ENCODE measurements around the gene TFEC.
"Not testable (repeated sequence)": the region's sequence is repeated elsewhere in the genome, so short reads cannot be mapped to it uniquely, and the experiment has no call there.

TFEC gene

GRCh38 chr7:115933471-115933870 is 97.1 kb downstream of the TFEC start:
- Histone ChIP-seq H3K27ac (no peak overlapping the region), H3K4me3 (no peak overlapping the region)
- TF ChIP-seq CTCF (IDR thresholded peaks at IDR 0.05): no peak
- no peak for DNase-seq (ENCODE audit: low spot score)

GRCh38 chr7:115932880-115933279 is 97.7 kb downstream of the TFEC start:
- no peak for TF ChIP-seq CTCF (IDR thresholded peaks at IDR 0.05)
- H3K4me3 ChIP-seq: no peak overlapping the region
- DNase-seq (ENCODE audit: low spot score): no peak
- no peak overlapping the region for H3K27ac ChIP-seq

- H3K4me3 ChIP-seq; DNase-seq (ENCODE audit: low spot score); H3K27ac ChIP-seq: not testable (repeated sequence)
Observed at GRCh38 chr7:115930184-115930583, 100.4 kb downstream of the TFEC start.

GRCh38 chr7:115929736-115930135 is 100.8 kb downstream of the TFEC start:
- not testable (repeated sequence) for H3K27ac ChIP-seq, H3K4me3 ChIP-seq

GRCh38 chr7:115924411-115924810 is 106.2 kb downstream of the TFEC start:
- Histone ChIP-seq H3K27ac (no peak overlapping the region), H3K4me3 (no peak overlapping the region)
- DNase-seq (ENCODE audit: low spot score): no peak
- TF ChIP-seq CTCF (IDR thresholded peaks at IDR 0.05): no peak

More at GRCh38 chr7:115929736-115930135, 100.8 kb downstream of the TFEC start:
- DNase-seq (ENCODE audit: low spot score): not testable (repeated sequence)

- no peak overlapping the region for H3K4me3 ChIP-seq
- no peak for DNase-seq (ENCODE audit: low spot score)
- no peak overlapping the region for H3K27ac ChIP-seq
- no peak for TF ChIP-seq CTCF (IDR thresholded peaks at IDR 0.05)
Observed at GRCh38 chr7:115920367-115920766, 110.2 kb downstream of the TFEC start.

- no peak for DNase-seq (ENCODE audit: low spot score)
- no peak for TF ChIP-seq CTCF (IDR thresholded peaks at IDR 0.05)
- H3K4me3 ChIP-seq: no peak overlapping the region
- no peak overlapping the region for H3K27ac ChIP-seq
Observed at GRCh38 chr7:115914951-115915350, 115.6 kb downstream of the TFEC start.

GRCh38 chr7:115911465-115911864 is 119.1 kb downstream of the TFEC start:
- H3K27ac ChIP-seq: no peak overlapping the region
- TF ChIP-seq CTCF (IDR thresholded peaks at IDR 0.05): no peak

More at GRCh38 chr7:115911465-115911864, 119.1 kb downstream of the TFEC start:
- DNase-seq (ENCODE audit: low spot score): no peak
- no peak overlapping the region for H3K4me3 ChIP-seq

Measured in coronary artery (tissue), 2 donors.